Duodenal mucosa (tissue), 2 donors: Measurements from ENCODE around the gene GOLPH3L.
"Not testable (repeated sequence)": the region's sequence is repeated elsewhere in the genome, so short reads cannot be mapped to it uniquely, and the experiment has no call there.

Source experiments
- H3K27ac ChIP-seq: one replicate; pipeline ENCODE4 v1.7.0; 2013; ENCODE audit warnings: low read depth, low read length
- H3K27me3 ChIP-seq, 2 donors: one replicate each; pipeline ENCODE4 v1.7.0; 2013; ENCODE audit warnings: low read length in 2 of 2, control low read depth in 1 of 2; ENCODE audit not compliant: insufficient read depth in 2 of 2, control insufficient read depth in 1 of 2
- H3K36me3 ChIP-seq, 2 donors: one replicate each; pipeline ENCODE4 v1.7.0; 2013; ENCODE audit warnings: low read length in 2 of 2, control low read depth in 1 of 2; ENCODE audit not compliant: insufficient read depth in 2 of 2, control insufficient read depth in 1 of 2
- H3K4me1 ChIP-seq, 2 donors: one replicate each; pipeline ENCODE4 v1.7.0; 2013; ENCODE audit warnings: low read length in 2 of 2, control low read depth in 1 of 2; ENCODE audit not compliant: insufficient read depth in 2 of 2, control insufficient read depth in 1 of 2
- H3K4me3 ChIP-seq, 2 donors: one replicate each; pipeline ENCODE4 v1.7.0; 2013; ENCODE audit warnings: low read length in 2 of 2, low read depth in 1 of 2
- H3K9ac ChIP-seq, 2 donors: one replicate each; pipeline ENCODE4 v1.7.0; 2013; ENCODE audit warnings: low read length in 2 of 2, low read depth in 1 of 2
- H3K9me3 ChIP-seq, 2 donors: one replicate each; pipeline ENCODE4 v1.7.0; 2013; ENCODE audit warnings: low read length in 2 of 2, control low read depth in 1 of 2; ENCODE audit not compliant: control insufficient read depth in 1 of 2

GOLPH3L gene

DNA sequence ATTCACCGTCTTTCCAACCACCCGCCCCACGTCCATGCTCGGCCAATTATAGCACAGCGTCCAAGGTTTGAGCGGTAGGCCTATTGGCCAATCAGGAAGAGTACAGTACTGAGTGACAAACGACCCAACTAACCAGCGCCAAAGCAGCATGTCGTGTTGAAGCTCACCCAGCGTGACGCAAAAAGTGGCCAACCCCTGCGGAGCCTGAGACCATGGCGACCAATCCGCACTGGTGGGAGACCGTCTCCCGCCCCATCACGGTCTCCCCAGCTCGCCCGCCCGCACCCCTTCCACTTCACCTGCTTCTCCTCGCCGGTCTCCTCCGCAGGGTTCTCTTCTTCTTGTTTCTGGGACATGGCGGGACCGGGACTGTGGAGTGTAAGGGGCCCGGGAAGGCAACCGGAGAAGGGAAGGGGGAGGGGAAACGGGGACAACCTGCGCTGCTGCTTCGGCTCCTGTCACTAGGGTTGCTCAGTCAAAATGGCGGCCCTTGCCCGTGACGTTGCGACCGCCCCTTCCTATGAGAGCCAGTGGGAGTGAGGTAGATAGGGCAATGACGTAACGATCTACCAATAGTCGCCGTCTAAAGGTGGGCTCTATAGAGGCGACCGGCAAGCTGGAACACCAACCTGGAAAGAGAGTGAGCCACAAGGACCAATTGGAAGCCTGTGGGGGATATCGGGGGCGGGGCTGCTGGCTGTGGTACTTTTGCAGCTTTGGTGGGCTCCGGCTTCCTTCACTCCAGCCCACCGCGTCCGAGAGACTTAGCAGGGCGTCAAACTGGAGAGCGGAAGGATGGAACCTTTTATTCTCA lies 67.6 kb downstream of the GOLPH3L start, which contains the start of gene ENSA:
ENSA (minus strand) TSS at position 498 of the 814 bp plus-strand sequence; CDS start at position 356, 142 bp downstream.
- peaks cover 21 to 28% of the 10 kb centered on the region in 2 donors for H3K36me3 ChIP-seq
- H3K27me3 ChIP-seq = no peaks in the 10 kb centered on the region
- H3K9me3 ChIP-seq = no peaks in the 10 kb centered on the region
- H3K4me3 ChIP-seq = peak within 1 kb of the TSS; percentile 88 to 92
- peak within 1 kb of the TSS; percentile 76 to 84 for H3K9ac ChIP-seq
- peaks cover 7 to 23% of the 10 kb centered on the region in 2 donors for H3K4me1 ChIP-seq
- H3K27ac ChIP-seq = peak within 1 kb of the TSS; percentile 97

DNA sequence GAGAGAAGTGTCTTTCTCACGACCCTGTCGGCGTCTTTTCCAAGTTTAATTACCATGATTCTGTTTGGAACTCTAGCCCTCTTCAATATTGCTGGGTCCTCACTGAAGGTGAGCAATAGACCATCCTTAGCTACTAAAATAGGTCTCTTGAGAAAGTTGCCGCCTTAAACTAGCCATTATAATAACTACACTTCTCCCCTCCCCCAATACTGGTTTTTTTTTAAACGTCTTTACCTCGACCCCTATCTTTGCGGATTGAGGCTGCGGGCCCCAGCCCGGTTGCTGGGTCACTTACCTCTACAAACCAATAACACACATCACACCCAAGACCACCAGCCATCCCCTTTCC lies 68.2 kb downstream of the GOLPH3L start:
- H3K36me3 ChIP-seq = peaks cover 21 to 34% of the 10 kb centered on the region in 2 donors
- peak overlapping the region; percentile 83 for H3K27ac ChIP-seq
- H3K9ac ChIP-seq = peak overlapping the region; percentile 76 to 84
- peak overlapping the region; percentile 88 to 92 for H3K4me3 ChIP-seq
- H3K9me3 ChIP-seq = no peaks in the 10 kb centered on the region
- H3K4me1 ChIP-seq = peaks cover 7 to 23% of the 10 kb centered on the region in 2 donors
- no peaks in the 10 kb centered on the region for H3K27me3 ChIP-seq

DNA sequence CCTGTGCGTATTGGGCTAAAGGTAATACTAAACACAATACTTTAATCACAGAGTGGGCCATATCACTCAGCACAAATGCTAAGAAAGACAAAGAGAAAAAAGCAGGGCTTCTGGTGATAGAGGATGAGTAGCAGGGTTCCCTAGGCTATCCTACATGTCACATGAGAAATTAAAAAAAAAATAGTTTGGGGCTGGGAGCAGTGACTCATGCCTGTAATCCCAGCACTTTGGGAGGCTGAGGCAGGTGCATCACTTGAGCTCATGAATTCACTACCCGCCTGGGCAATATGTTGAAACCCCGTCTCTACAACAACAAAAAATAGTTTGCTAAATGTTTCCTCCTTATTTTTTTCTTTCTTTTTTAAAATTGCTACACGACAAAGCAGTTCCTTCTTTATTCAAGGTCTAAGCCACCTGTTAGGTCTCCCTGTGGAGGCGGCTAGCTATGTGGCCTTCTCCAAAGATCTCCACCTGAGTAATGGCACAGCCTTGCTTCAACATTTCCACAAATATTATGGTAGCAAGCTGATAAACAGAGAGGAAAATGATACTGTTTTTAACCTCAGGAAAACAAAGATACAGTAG lies 69.0 kb downstream of the GOLPH3L start:
- Histone ChIP-seq H3K9me3 (no peaks in the 10 kb centered on the region), H3K9ac (peak overlapping the region; percentile 76 to 84), H3K4me1 (peaks cover 7 to 23% of the 10 kb centered on the region in 2 donors), H3K4me3 (peak overlapping the region; percentile 88 to 92), H3K27ac (no peak overlapping the region), H3K27me3 (no peaks in the 10 kb centered on the region), H3K36me3 (peaks cover 21 to 40% of the 10 kb centered on the region in 2 donors)

DNA sequence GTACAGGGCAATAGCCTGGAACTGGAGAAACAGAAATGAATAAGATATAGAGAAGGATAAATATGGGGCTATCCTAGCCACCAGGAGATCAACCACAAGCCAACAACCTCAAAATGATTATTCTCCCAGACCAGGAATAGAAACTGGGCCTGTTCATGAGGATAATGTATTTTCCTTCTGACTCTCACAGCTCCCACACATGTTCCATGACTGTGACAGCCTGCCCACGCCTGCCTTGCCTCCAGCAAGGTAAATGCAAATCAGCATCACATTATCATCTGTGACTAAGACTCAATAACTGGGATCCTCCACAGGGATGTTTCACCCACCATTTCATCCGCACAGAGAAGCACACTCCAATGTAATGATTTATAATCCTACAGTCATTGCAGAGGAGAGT lies 70.8 kb downstream of the GOLPH3L start:
- Histone ChIP-seq H3K9ac (no peak overlapping the region), H3K36me3 (peaks cover 21 to 41% of the 10 kb centered on the region in 2 donors), H3K9me3 (no peaks in the 10 kb centered on the region), H3K4me1 (peaks cover 9 to 29% of the 10 kb centered on the region in 2 donors), H3K27ac (no peak overlapping the region), H3K4me3 (no peak overlapping the region), H3K27me3 (no peaks in the 10 kb centered on the region)

DNA sequence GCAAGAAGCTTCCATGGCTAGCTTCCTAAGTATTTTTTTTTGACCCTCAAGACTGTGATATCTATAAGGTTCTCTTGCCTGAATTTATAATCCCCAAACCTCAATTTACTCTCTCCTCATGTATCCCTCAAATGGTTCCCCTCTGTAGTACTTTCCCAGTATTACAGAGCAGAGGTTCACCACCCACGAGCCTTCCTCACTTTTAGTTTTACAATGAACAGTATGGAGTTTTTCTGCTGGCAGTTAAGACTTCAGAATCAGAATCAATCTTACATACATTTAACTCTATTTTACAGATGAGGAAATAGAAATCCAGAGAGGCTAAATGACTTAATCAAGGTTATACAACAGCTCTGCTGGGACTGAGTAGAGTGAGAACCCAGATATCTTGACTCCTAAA lies 72.4 kb downstream of the GOLPH3L start:
- Histone ChIP-seq H3K4me1 (peaks cover 24 to 39% of the 10 kb centered on the region in 2 donors), H3K36me3 (peaks cover 21 to 52% of the 10 kb centered on the region in 2 donors)
- H3K9me3 ChIP-seq, H3K27ac ChIP-seq, H3K9ac ChIP-seq, H3K4me3 ChIP-seq, H3K27me3 ChIP-seq: not testable (repeated sequence)

DNA sequence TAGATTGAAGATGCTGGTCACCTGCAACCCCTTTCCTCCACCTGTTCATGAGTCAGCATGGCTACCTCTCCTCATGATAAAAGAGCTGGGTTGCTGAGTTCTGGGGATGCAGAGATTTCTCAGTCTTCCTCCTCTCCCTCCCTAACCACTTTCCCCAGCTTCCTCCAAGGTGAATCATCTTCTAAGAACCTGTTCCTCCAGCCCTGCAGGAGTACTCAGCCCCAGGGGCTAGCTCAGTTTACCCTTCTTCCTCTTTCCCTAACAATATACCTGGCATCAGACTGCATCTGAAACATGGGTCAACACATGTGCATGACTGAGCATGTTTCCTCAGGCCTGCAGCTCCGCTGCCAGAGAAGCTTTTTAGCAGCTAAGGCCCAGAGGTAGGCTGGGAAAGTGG lies 72.8 kb downstream of the GOLPH3L start:
- not testable (repeated sequence) for H3K4me3 ChIP-seq, H3K27me3 ChIP-seq, H3K27ac ChIP-seq, H3K9me3 ChIP-seq, H3K9ac ChIP-seq
- Histone ChIP-seq H3K4me1 (peaks cover 24 to 41% of the 10 kb centered on the region in 2 donors), H3K36me3 (peaks cover 21 to 52% of the 10 kb centered on the region in 2 donors)

DNA sequence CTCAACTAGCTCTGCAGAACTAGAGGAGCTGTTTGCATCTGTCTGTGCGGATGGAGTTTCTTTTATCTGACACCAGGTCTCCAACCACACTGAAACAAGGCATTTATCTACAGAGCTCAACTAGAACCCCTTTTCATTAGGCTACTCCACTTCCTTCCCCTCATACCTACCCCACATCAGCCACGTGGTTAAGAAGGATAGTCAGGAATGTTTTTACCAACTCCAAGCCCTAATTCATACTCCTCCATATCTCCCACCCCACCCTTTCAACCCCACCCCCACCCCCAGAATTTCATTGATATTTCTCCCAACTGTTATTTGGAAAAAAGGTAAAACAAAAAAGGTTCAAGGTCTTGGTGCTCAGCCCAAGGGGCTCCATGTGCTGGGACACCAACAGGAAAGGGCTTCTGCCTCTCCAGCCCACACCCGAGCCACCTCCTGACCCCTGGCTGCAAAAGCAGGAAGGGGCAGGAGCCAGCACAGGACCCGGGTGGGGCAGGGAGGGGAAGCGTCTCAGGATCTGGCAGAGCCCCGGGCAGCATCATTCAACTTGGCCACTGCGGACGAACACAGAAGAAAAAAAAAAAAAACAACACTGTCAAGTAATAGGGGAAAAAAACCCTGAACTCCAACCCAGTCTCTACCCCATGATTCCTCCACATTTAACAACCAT lies 74.5 kb downstream of the GOLPH3L start:
- no peak overlapping the region for H3K27ac ChIP-seq

DNA sequence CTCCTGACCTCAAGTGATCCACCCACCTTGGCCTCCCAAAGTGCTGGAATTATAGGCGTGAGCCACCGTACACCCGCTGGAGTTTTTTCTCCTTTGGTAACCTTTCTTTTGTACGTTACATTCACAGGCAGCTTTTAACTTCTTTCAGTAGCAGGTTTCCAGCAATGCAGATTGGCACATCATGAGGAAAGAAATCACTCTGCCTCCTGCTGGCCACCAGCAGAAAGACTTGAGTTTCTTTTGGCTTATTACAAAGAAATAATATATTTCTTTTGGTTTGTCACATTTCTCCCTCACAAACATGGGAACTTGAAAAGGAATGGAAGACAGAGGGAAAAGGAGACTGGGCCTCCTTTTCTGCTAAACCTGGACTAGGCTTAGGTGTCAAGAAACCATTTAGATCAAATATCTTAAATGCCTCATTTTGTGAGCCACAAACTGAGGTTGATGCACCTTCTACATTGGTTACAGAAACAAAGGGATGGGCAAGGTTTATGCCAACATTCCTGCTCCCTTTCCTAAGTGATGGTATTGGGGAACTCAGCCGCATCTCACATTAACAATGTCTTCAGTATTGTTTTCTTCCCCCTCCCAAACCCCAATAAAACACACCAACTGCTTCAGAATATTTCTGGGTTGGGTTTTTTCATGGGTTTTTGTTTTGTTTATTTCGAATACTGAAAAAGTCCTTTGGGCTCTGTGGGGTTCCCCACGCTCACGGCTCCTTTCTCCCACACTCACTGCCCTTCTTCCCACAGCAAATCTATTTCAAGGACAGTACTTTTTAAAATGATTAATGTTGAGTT lies 75.3 kb downstream of the GOLPH3L start:
- Histone ChIP-seq H3K9ac (no peak overlapping the region), H3K36me3 (peaks cover 14 to 47% of the 10 kb centered on the region in 2 donors), H3K27me3 (no peaks in the 10 kb centered on the region), H3K4me3 (no peak overlapping the region), H3K27ac (peak overlapping the region; percentile 24), H3K4me1 (peaks cover 17 to 29% of the 10 kb centered on the region in 2 donors), H3K9me3 (no peaks in the 10 kb centered on the region)

More for the DNA sequence above, 74.5 kb downstream of the GOLPH3L start:
- no peak overlapping the region for H3K4me3 ChIP-seq
- H3K27me3 ChIP-seq = no peaks in the 10 kb centered on the region
- no peak overlapping the region for H3K9ac ChIP-seq
- peaks cover 17 to 30% of the 10 kb centered on the region in 2 donors for H3K4me1 ChIP-seq
- peaks cover 21 to 52% of the 10 kb centered on the region in 2 donors for H3K36me3 ChIP-seq
- no peaks in the 10 kb centered on the region for H3K9me3 ChIP-seq

DNA sequence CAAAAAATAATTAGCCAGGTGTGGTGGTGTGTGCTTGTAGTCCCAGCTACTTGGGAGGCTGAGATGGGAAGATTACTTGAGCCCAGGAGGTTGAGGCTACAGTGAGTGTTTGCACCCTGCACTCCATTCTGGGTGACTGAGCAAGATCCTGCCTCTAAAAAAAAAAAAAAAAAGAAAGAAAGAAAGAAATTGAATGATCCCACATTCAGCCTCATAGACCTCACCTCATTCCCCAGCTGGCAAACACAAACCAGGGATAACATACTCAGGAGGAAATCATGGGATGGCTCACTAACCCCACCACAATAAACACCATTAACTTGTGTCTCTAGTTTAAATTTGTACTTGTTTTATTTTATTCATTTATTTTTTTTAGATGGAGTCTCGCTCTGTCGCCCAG lies 76.0 kb downstream of the GOLPH3L start:
- H3K9ac ChIP-seq = no peak overlapping the region
- H3K4me3 ChIP-seq = no peak overlapping the region
- H3K9me3 ChIP-seq = no peaks in the 10 kb centered on the region
- H3K36me3 ChIP-seq = peaks cover 8 to 40% of the 10 kb centered on the region in 2 donors
- H3K4me1 ChIP-seq = peaks cover 17 to 25% of the 10 kb centered on the region in 2 donors
- no peak overlapping the region for H3K27ac ChIP-seq
- no peaks in the 10 kb centered on the region for H3K27me3 ChIP-seq
